HG03135 (cell line): ENCODE measurements around the gene MRFAP1L1.

Experiments
- ATAC-seq: cut with Tn5 transposase; IDR thresholded peaks from one replicate; pipeline ENCODE4 v1.9.1; 2021; ENCODE audit warnings: mild to moderate bottlenecking, moderate library complexity; ENCODE audit not compliant: unreplicated experiment

MRFAP1L1 gene

DNA sequence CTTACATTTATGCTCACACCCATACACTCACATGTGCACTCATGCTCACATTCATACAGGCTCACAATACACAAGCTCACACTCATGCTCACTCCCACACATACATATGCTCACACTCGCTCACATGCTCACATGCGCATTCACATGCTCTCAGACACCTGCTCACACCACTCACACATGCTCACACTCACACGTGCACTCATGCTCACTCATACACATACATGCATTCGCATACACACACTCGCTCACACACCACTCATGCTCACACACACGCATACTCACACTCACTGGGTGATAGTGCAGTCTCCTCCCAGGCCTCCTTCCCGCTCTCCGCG, 44.4 kb downstream of the MRFAP1L1 start:
- no peak for ATAC-seq

DNA sequence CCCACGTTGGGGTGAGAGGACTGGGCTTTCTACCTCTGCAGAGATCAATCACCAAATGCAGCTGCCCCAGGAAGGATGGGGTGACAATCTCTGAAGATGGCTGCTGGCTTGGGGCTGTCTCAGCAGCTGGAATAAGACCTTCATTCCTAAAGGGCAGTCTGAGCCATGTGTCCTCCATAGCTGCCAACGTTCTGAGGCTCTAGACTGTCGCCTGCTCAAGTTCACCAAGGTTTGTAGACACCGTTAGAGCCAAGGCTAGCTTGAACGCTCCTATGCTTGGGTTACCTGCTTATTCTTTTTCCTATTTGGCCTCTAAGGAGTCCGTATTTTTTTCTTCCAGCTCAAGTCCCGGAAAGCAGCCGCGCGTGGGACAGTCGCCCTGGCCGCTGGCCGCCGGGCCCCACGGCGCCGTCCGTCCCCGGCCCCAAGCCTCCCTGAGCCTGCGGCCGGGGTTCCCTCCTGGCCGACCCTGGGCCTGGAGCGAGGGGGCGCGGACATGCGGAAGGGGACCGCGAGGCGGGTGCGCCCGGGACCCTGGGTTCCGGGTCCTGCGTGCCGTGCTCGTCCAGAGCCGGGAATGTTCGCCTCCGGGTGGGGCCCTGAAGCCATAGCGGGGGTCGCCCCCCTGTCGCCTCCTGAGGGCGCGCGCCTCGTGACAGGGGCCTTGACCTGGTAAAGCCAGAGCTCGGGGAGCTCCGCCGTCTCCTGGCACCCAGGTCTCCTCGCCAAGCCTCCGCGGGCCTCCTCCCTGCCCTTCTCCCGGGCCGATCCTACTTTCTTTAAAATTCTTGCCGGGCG, 45.9 kb downstream of the MRFAP1L1 start:
- no peak for ATAC-seq

DNA sequence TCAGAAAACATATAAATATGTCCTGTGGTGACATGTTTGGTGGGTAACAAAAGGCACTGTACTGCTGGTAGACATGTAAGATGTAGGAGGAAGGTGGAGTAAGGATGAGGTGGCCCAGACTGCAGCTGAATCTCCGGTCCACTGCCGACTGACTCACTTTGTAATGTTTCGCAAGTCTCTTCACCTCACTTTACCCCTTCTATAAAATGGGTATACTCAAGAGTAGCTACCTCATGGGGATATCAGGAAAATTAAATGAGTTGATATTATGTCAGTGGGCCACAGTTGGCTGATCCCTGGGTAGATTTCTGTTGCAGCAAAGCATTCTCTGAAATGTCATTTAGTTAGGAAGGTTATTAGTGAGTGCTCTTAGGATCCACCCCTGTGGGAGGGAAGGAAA, 47.1 kb downstream of the MRFAP1L1 start:
- ATAC-seq: no peak

DNA sequence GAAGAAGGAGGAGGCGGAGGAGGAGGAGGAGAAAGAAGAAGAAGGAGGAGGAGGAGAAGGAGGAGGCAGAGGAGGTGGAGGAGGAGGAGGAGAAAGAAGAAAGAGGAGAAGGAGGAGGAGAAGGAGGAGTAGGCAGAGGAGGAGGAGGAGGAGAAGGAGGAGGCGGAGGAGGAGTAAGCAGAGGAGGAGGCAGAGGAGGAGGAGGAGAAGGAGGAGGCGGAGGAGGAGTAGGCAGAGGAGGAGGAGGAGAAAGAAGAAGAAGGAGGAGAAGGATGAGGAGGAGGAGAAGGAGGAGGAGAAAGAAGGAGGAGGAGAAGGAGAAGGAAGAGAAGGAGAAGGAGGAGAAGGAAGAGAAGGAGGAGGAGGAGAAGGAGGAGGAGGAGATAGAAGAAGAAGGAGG, 49.2 kb downstream of the MRFAP1L1 start:
- no peak for ATAC-seq

DNA sequence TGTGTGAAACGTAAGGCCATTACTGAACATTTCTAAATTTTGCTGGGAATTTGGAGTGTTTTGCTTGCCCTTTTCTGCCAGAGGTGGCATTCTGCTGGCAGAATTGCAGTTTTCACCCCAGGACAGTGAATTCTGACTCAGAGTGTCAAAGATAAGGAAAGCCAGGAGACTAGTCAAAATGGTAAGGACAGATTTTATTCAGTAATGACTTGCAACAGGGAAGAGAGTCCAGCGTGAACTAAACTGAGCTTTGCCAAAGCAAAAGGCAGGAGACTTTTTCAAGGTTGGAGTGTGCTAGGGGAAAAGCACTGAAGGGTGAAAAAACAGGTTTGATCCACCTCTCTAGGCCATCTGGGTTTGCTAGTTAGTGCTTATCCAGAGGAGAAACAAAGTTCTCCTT, 49.8 kb downstream of the MRFAP1L1 start:
- ATAC-seq: no peak

DNA sequence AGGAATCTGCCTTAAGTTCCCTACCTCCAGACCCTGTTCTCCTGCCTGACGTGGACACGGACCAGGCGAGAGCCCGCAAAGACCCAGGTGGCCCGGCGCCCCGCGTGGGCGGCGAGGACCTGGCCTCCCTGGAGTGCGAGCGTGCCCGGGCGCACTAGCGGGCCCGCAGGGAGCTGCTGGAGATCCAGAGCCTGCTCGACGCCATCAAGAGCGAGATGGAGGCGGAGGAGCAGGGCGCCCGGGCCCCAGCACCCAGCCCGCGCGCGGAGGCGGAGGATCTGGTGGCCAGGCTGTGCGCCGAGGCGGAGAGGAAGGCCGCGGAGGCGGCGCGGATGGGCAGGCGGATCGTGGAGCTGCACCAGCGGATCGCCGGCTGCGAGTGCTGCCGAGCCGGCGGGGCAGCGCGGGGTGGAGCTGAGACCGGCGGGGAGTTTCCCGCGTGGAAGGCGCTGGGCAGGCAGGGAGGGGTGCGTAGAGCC, 51.0 kb downstream of the MRFAP1L1 start:
- no peak for ATAC-seq

DNA sequence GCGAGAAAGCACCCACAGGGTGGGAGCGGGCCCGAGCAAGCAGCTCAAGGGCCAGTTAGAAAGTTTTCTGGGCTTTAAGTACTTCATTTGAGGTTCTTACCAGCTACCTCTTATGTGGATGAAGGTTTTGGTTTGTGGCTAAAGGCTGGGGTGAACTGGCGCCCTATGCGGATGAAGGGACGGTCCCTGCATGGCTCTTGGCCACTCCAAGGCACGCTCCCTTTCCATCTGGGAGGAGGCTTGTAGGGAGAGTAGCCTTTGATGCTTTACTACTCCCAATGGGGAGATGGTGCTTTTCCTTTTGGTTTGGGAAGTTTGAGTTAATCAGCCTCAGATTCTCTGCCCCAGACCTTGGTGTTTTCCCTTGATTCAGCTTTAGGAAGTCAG, 51.5 kb downstream of the MRFAP1L1 start:
- no peak for ATAC-seq
